ENCODE data around the gene PRKCG.

- TF ChIP-seq, protein P1, sequence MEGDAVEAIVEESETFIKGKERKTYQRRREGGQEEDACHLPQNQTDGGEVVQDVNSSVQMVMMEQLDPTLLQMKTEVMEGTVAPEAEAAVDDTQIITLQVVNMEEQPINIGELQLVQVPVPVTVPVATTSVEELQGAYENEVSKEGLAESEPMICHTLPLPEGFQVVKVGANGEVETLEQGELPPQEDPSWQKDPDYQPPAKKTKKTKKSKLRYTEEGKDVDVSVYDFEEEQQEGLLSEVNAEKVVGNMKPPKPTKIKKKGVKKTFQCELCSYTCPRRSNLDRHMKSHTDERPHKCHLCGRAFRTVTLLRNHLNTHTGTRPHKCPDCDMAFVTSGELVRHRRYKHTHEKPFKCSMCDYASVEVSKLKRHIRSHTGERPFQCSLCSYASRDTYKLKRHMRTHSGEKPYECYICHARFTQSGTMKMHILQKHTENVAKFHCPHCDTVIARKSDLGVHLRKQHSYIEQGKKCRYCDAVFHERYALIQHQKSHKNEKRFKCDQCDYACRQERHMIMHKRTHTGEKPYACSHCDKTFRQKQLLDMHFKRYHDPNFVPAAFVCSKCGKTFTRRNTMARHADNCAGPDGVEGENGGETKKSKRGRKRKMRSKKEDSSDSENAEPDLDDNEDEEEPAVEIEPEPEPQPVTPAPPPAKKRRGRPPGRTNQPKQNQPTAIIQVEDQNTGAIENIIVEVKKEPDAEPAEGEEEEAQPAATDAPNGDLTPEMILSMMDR (IDR thresholded peaks at IDR 0.05): no peak
- TF ChIP-seq EZH2 (IDR thresholded peaks at IDR 0.05): no peak
These were observed 2.3 kb downstream of the PRKCG start for GRCh38 chr19:53884256-53884655.
